ENCODE data around the gene IL11.

The IL11 gene

DNA sequence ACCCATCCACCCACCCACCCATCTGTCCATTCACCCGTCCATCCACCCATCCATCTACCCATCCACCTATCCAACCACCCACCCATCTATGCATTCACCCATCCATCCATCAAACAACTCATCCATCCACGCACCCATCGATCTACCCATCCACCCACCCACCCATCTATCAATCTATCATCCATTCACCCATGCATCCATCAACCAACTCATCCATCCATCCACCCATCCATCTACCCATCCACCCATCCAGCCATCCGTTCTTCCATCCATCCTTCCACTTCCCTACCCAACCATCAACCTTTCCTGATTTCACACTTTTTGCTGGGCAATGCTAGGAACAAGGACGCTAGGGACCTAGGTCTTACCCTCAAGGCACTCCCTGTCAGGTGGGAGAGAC lies 11.8 kb upstream of the IL11 start:
- TF ChIP-seq, protein P1, sequence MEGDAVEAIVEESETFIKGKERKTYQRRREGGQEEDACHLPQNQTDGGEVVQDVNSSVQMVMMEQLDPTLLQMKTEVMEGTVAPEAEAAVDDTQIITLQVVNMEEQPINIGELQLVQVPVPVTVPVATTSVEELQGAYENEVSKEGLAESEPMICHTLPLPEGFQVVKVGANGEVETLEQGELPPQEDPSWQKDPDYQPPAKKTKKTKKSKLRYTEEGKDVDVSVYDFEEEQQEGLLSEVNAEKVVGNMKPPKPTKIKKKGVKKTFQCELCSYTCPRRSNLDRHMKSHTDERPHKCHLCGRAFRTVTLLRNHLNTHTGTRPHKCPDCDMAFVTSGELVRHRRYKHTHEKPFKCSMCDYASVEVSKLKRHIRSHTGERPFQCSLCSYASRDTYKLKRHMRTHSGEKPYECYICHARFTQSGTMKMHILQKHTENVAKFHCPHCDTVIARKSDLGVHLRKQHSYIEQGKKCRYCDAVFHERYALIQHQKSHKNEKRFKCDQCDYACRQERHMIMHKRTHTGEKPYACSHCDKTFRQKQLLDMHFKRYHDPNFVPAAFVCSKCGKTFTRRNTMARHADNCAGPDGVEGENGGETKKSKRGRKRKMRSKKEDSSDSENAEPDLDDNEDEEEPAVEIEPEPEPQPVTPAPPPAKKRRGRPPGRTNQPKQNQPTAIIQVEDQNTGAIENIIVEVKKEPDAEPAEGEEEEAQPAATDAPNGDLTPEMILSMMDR (IDR thresholded peaks at IDR 0.05): no peak

DNA sequence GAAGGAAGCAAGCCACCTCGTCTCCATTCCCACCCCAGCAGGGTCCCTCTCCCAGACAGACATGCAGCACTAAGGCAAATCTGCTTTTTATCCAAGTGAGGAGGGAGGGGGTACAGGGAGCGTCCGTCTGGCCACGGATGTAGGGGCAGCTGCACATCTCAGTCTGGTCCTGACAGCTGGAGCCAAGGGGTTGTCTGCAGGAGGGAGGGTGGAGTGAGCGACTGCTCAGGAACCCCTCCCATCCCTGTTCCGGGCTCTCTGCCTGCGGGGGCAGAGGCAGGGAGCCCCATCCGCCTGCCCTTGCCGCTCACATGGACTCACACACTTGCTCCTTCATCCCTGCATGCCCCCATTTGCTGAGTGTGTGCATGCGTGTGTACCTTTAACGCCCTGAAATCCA lies 8.9 kb upstream of the IL11 start:
- TF ChIP-seq, protein P1 (IDR thresholded peaks at IDR 0.05): no peak

DNA sequence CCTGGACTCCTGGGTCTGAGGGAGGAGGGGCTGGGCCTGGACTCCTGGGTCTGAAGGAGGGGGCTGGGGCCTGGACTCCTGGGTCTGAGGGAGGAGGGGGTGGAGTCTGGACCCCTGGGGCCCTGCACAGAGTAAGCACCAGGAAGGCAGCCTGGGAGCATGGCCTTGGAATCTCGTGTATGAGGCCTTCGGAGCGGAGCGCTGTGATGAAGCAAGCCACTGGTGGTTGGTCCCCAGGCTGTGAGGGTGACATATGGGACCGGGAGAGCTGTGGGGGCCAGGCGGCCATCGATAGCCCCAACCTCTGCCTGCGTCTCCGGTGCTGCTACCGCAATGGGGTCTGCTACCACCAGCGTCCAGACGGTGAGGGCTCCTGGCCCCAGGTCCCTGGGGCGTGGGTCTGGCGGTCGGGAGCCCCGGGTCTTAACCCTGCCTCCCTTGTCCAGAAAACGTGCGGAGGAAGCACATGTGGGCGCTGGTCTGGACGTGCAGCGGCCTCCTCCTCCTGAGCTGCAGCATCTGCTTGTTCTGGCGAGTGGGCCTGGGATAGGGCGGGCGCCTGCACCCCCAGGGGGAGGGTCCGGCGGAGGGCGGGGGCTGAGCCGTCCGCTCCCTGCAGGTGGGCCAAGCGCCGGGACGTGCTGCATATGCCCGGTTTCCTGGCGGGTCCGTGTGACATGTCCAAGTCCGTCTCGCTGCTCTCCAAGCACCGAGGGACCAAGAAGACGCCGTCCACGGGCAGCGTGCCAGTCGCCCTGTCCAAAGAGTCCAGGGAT lies 7.3 kb upstream of the IL11 start:
- TF ChIP-seq, protein P1 (IDR thresholded peaks at IDR 0.05): no peak

DNA sequence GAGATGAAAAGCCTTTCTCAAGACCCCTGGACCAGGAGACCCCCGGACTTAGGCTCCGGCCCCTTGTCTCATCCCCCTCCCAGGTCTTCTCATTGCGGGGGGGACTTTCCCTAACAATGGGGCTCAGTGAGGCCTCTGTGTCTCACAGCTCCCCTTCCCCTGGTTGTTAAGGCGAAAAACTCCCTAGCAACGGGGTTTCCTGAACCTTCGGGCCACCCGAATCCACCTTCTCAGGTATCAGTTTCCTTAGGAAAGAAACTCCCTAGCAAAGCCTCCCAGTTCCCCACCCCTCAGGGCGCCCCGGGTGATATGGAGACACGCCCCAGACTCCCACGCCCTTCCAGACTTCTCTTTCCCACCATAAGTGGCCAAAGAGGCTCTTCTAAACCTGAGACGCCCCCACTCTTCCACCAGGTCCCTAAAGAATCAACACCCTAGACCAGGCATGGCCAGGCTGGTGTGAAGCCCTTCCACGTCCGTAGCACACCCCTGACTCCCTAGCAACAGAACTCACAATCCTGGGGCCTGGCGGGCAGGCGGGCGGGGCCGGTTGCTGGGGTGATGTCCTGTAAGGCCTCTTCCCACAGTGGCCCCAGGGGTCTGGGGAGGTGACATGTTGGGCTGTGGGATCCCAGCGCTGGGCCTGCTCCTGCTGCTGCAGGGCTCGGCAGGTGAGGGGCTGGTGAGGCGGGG lies 6.1 kb upstream of the IL11 start, which contains the start of gene TMEM190:
TMEM190 (plus strand) TSS at position 586 of the 693 bp plus-strand sequence; CDS start at position 614, 28 bp downstream.
- TF ChIP-seq, protein P1 (IDR thresholded peaks at IDR 0.05): no peak

DNA sequence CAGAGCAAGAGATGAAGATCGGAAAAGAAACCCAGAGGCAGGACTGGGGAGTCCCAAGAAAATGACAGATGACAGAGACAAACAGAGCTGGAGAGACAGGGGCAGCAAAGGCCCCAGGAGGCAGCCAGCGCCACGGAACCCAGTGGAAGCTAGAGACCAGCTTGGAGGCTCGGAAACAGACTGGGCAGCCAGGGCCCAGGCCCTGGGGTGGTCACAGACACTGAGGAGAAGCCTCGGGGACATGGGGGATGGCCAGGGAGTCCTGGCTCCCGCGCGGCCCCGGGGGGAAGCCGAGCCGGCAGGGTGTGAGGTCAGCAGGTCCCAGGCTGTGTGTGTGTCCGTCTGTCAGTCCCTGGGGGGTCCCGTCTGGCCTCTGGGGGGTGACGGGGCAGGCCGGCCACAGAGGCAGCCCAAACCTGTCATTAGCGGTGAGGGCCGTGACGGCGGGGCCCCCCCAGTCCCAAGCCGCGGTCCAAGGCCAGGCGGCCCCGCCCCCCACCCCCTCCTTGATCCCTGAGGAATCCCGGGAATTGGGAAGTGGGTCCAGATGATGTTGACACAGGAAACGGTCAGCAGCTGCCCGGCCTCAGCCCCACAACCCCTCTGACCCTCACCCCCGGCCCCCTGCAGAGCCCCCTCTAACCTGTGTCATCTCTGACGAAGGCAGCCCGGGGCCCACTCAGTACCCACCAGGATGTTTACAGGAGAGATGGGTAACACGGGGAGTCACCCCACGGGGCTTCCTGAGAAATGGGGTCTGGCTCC lies 3.9 kb upstream of the IL11 start:
- TF ChIP-seq, protein P1 (IDR thresholded peaks at IDR 0.05): no peak

DNA sequence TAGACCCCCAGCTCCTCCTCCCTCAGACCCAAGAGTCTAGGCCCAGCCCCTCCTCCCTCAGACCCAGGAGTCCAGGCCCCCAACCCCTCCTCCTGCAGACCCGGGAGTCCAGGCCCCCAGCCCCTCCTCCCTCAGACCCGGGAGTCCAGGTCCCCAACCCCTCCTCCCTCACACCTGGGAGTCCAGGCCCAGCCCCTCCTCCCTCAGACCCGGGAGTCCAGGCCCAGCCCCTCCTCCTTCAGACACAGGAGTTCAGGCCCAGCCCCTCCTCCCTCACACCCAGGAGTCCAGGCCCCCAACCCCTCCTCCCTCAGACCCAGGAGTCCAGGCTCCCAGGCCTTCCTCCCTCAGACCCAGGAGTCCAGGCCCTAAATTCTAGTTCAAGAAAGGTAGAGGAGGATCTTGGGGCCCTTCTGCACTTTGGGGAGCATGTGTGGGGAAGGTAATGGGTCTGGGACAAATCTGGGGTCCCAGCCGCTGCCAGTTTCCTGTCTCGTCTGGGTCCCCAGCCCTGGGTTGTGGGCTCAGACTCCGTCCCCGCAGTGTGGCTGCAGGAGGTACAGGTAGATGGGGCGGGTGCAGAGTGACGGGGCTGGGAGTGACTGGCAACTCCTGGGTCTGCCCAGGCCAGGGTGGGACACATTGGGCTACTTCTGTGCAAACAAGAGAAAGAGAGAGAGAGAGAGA lies 3.2 kb upstream of the IL11 start:
- TF ChIP-seq, protein P1 (IDR thresholded peaks at IDR 0.05): no peak
